Psoas muscle (tissue), 8 donors: ENCODE measurements around the gene ELMO2. TPM values are rescaled to one million over a fixed set of nuclear protein-coding genes. Genes with fewer than 3 reads are reported as not detected.

Source experiments
- ATAC-seq, 4 donors: fragments of 200-7000 bp; cut with Tn5 transposase; one replicate each; pipeline ENCODE4 v1.9.1; 2020; ENCODE audit warnings: moderate library complexity in 3 of 4, mild to moderate bottlenecking in 2 of 4
- DNase-seq, 2 donors: peaks; one replicate each; pipeline ENCODE4 v3.0.0-alpha.2; 2020
- H3K27ac ChIP-seq: fragments of 200-600 bp; one replicate; pipeline ENCODE4 v1.8.0; 2022
- H3K27me3 ChIP-seq, 3 donors: fragments of 200-600 bp in 1 of 3; one replicate each; pipeline versions ENCODE4 v1.6.1 to v1.8.0; 2013 to 2022; ENCODE audit warnings: low read length in 2 of 3, mild to moderate bottlenecking in 2 of 3, moderate library complexity in 1 of 3; ENCODE audit not compliant: insufficient read depth in 3 of 3
- H3K36me3 ChIP-seq, 2 donors: fragments of 200-600 bp in 1 of 2; one replicate each; pipeline versions ENCODE4 v1.6.1 to v1.8.0; 2013 to 2022; ENCODE audit warnings: low read depth in 1 of 2, mild to moderate bottlenecking in 1 of 2, moderate library complexity in 1 of 2; ENCODE audit not compliant: insufficient read depth in 1 of 2
- H3K4me1 ChIP-seq: fragments of 200-600 bp; one replicate; pipeline ENCODE4 v1.8.0; 2022
- H3K4me3 ChIP-seq: fragments of 200-600 bp; one replicate; pipeline ENCODE4 v1.8.0; 2022; ENCODE audit warnings: mild to moderate bottlenecking
- H3K9me3 ChIP-seq: fragments of 200-600 bp; one replicate; pipeline ENCODE4 v1.8.0; 2022
- WGBS, 3 donors: extraction: QIAGEN DNeasy Blood & Tissue Kit; methylation state at CpG; one replicate each; pipeline versions ENCODE4 v1.1.6 to v1.1.7; 2013; 5-methylcytosine and 5-hydroxymethylcytosine counted together
- intact Hi-C, 2 donors: fragments of 100-400 bp; cut with DNase I; formaldehyde crosslinking; loops; one replicate each; pipeline versions ENCODE4 v1.11.0 to v1.14.2; 2022
- polyA plus RNA-seq, 3 donors: library from polyadenylated mRNA; stranded (reverse); fragments of 200-250 nt; gene quantifications; one replicate each; pipeline ENCODE4 v1.2.3, GENCODE V29; 2013
- total RNA-seq, 4 donors: library from RNA; stranded (reverse); fragmentation: NEBNext Ultra II Directional in 2 of 4; extraction: Animal tissue kit (Norgen Biotek cat#: 25700) in 2 of 4; gene quantifications; one replicate each; pipeline versions ENCODE4 v1.2.1 to v1.2.4, GENCODE V29; 2021 to 2023
- TF ChIP-seq, protein P1 (sequence below): fragments of 200-600 bp; IDR thresholded peaks from one replicate; pipeline ENCODE4 v1.8.0; 2022; ENCODE audit warnings: antibody characterized with exemption
- donor health status: healthy with polysubstance abuse.
- donor health status: DM: no; HTN: no; CAD: no; lungs with moderate emphysema.
- donor health status: Bipolar disorder and iron deficiency.
- donor health status: healthy.
- donor health status: DM: yes; HTN: yes; CAD: no.
- donor health status: DM: no; HTN: no; CAD: no.
- donor health status: DM: no; HTN: no; CAD: no.
- donor health status: DM: yes; HTN: yes; CAD: no.

ELMO2 gene
- total and polyA plus RNA-seq, 7 donors, result 21.2 to 60.7 (median 40.3) TPM

DNA sequence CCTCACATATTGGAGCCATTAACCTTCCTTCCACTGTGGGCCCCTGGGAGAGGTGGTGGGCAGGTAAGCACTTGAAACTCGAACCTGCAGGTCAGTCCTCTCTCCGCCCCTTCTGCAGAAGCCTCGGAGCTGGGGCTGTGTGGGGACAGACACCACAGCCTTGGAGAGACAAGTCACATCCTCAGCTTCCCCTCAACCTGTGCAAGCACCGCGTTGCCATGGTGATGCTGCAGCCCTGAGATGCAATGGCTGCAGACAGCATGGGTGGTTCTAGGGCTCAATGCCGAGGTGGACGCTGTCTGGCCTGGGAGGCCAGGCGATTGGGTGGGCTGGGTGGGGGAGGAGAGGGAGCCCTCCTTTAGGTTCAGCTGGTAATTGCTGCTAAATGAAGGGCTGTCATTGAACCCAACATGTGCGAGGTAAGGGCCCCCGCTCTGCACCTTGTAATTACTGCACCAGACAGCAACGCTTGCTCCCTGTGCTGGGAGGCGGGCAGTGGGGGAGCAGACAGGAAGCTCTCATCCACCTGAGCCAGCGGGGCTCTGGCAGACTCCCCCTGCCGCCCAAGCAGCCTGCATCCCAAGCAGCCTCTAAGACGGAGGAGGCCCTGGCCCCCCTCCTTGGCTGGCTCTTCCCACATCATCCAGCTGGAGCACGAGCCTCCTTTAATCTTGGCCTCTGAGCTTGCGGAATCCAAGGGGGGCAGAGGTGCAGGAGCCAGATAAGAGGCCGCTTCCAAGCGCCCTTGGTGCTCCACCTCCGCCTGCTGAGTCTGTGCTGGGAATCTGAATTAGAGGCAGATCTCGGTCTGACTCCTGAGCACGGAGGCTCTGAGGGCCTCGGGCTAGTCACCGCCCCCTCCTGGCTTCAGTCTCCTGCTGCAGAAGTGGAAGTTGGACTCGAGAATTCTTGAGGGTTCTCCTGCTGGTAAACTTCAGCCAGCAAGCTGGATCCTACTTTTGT is 58.3 kb downstream of the ELMO2 start:
- H3K9me3 ChIP-seq, result no peaks in the 10 kb centered on the region
- no peak overlapping the region for H3K27ac ChIP-seq
- DNase-seq, result no peak
- ATAC-seq, result peak in 1 of 4 donors; percentile 3
- intact Hi-C loops, result loop anchor here (2.0 to 5.0 kb wide), 3 partner anchors 39 to 326 kb away; partner anchors contain the start of gene CDH22 (in 1 of the 2)
- TF ChIP-seq, protein P1, sequence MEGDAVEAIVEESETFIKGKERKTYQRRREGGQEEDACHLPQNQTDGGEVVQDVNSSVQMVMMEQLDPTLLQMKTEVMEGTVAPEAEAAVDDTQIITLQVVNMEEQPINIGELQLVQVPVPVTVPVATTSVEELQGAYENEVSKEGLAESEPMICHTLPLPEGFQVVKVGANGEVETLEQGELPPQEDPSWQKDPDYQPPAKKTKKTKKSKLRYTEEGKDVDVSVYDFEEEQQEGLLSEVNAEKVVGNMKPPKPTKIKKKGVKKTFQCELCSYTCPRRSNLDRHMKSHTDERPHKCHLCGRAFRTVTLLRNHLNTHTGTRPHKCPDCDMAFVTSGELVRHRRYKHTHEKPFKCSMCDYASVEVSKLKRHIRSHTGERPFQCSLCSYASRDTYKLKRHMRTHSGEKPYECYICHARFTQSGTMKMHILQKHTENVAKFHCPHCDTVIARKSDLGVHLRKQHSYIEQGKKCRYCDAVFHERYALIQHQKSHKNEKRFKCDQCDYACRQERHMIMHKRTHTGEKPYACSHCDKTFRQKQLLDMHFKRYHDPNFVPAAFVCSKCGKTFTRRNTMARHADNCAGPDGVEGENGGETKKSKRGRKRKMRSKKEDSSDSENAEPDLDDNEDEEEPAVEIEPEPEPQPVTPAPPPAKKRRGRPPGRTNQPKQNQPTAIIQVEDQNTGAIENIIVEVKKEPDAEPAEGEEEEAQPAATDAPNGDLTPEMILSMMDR, result no peak
- H3K27me3 ChIP-seq, result no peaks in the 10 kb centered on the region
- no peak overlapping the region for H3K4me3 ChIP-seq
- H3K4me1 ChIP-seq, result peaks cover 3% of the 10 kb centered on the region
- 61 to 63% (median 62%) methylated on average over 24 to 25 of the region's 25 CpGs for WGBS, 3 donors
- peaks cover 0 to 40% of the 10 kb centered on the region in 2 donors for H3K36me3 ChIP-seq

DNA sequence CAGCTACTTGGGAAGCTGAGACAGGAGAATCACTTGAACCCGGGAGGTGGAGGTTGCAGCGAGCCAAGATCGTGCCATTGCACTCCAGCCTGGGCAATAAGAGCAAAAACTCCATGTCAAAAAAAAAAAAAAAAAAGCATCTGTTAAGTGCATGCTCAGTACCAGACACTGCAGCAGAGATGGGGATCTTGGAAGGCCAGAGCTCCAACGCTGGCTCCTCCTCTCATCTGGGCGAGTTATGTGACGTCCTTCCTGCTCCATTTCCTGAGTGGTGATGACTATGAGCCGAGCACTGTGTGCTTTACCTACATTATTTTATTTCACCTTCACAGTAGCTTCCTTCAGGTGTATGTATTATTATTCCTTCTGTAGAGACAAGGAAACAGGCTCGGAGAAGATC is 59.6 kb downstream of the ELMO2 start:
- Histone ChIP-seq H3K27ac (no peak overlapping the region), H3K36me3 (peaks cover 0 to 31% of the 10 kb centered on the region in 2 donors), H3K4me3 (no peak overlapping the region), H3K4me1 (peaks cover 9% of the 10 kb centered on the region), H3K9me3 (no peaks in the 10 kb centered on the region), H3K27me3 (peaks cover 0 to 3% (median 0%) of the 10 kb centered on the region in 3 donors)
- ATAC-seq (no peak), DNase-seq (no peak)
- intact Hi-C loops, result loop anchor here (5.0 kb wide), 2 partner anchors 214 to 324 kb away; no protein-coding TSS in a partner anchor
- TF ChIP-seq, protein P1, result no peak
- 80 to 84% (median 83%) methylated on average over 8 of the region's 8 CpGs for WGBS, 3 donors

DNA sequence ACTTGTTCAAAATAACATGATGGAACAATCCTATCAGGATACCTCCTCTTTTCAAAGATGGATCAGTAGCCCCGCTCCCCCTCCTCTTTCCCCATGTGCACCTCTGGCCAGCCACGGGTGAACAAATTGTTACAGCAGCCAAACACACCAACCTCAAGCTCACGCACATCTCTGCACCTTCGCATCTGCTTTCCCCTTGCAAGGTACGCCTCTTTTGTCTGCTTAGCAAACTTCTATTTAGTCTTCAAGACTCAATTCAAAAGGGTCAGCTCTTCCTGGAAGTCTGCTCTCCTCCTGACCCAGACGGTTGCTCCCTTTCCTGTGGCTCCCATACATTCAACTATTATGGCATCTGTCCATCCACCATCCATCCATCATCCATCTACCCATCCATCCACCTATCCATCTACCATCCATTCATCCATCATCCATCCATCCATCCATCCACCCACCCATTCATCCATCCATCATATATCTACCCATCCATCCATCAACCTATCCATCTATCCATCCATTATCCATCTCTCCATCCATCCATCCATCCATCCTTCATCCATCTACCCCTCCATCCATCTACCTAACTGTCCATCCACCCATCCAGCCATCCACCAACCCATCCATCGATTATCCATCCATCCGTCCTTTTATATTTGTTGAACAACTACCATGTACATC is 61.8 kb downstream of the ELMO2 start:
- H3K4me3 ChIP-seq, result no peak overlapping the region
- TF ChIP-seq, protein P1, result no peak
- no peaks in the 10 kb centered on the region for H3K9me3 ChIP-seq
- H3K27me3 ChIP-seq, result peaks cover 0 to 22% (median 0%) of the 10 kb centered on the region in 3 donors
- 60 to 68% (median 68%) methylated on average over 8 of the region's 8 CpGs for WGBS, 3 donors
- no peak overlapping the region for H3K27ac ChIP-seq
- intact Hi-C loops, result loop anchor here (5.0 kb wide), 3 partner anchors 212 to 332 kb away; no protein-coding TSS in a partner anchor
- peaks cover 9% of the 10 kb centered on the region for H3K4me1 ChIP-seq
- peaks cover 0 to 9% of the 10 kb centered on the region in 2 donors for H3K36me3 ChIP-seq
- DNase-seq (no peak), ATAC-seq (no peak)

DNA sequence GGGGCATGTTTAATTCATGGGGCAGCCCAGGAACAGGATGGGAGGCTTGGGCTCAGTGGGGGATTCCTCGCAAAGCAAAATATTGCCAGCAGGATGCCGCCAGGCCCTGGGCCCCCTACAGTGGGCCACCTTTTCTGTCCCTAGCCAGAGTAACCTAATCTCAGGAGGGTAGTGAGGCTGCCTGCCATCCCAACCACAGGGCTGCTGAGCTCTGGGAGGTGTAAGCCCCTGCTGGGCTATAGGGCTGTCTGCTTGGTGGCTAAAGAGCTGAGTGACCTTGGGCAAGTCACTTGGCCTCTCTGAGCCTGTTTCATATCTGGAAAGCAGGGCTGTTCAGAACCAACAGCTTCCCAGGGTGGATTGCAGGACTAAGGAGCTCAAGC is 62.4 kb downstream of the ELMO2 start:
- ATAC-seq, result peak in 3 of 4 donors; percentile 2 to 11 (median 11)
- peaks cover 0 to 3% of the 10 kb centered on the region in 2 donors for H3K36me3 ChIP-seq
- DNase-seq, result no peak
- intact Hi-C loops, result loop anchor here in 1 of 2 donors (5.0 kb wide), 1 partner anchor 332 kb away; no protein-coding TSS in a partner anchor
- peaks cover 9% of the 10 kb centered on the region for H3K4me1 ChIP-seq
- 41 to 45% (median 44%) methylated on average over 2 of the region's 2 CpGs for WGBS, 3 donors
- no peak overlapping the region for H3K4me3 ChIP-seq
- H3K9me3 ChIP-seq, result no peaks in the 10 kb centered on the region
- H3K27me3 ChIP-seq, result peaks cover 0 to 28% (median 0%) of the 10 kb centered on the region in 3 donors
- TF ChIP-seq, protein P1, result no peak
- peak overlapping the region; percentile 84 for H3K27ac ChIP-seq
